OCI-LY1 (cell line): ENCODE results near the gene VSIG10.

Experiments
- H2AFZ ChIP-seq: fragments of 200-600 bp; sonication (generic), shearing (Covaris generic); 2 replicates; pipeline ENCODE4 v1.6.0; 2014; ENCODE audit warnings: antibody characterized with exemption, mild to moderate bottlenecking, low read length
- H3F3A ChIP-seq: fragments of 200-600 bp; sonication (generic), shearing (Covaris generic); 2 replicates; pipeline ENCODE4 v1.6.0; 2014; ENCODE audit warnings: mild to moderate bottlenecking, antibody characterized with exemption, low read length, moderate library complexity; ENCODE audit not compliant: insufficient read depth
- H3K27ac ChIP-seq: fragments of 200-600 bp; sonication (generic); 2 replicates; pipeline ENCODE4 v1.5.1; 2014; ENCODE audit warnings: low read length, mixed run types, mild to moderate bottlenecking, low read depth; ENCODE audit not compliant: poor library complexity, severe bottlenecking
- H3K27me3 ChIP-seq: fragments of 200-600 bp; sonication (generic); 2 replicates; pipeline ENCODE4 v1.6.0; 2014; ENCODE audit warnings: antibody characterized with exemption, mild to moderate bottlenecking, low read length, moderate library complexity; ENCODE audit not compliant: insufficient read depth
- H3K36me3 ChIP-seq: fragments of 200-600 bp; sonication (generic); 2 replicates; pipeline ENCODE4 v1.6.1; 2014; ENCODE audit warnings: mild to moderate bottlenecking, antibody characterized with exemption, low read length, moderate library complexity, mixed read lengths; ENCODE audit not compliant: insufficient read depth
- H3K4me1 ChIP-seq: fragments of 200-600 bp; sonication (generic); 2 replicates; pipeline ENCODE4 v1.5.1; 2014; ENCODE audit warnings: mild to moderate bottlenecking, low read length, moderate library complexity; ENCODE audit not compliant: insufficient read depth, severe bottlenecking
- H3K4me2 ChIP-seq: fragments of 200-600 bp; sonication (generic), shearing (Covaris generic); 2 replicates; pipeline ENCODE4 v1.6.1; 2014; ENCODE audit warnings: low read length
- H3K4me3 ChIP-seq: fragments of 200-600 bp; sonication (generic); 2 replicates; pipeline ENCODE4 v1.5.1; 2014; ENCODE audit warnings: low read length, low read depth, mild to moderate bottlenecking, mixed read lengths; ENCODE audit not compliant: poor library complexity, severe bottlenecking
- H3K79me2 ChIP-seq: fragments of 200-600 bp; shearing (Covaris generic); 2 replicates; pipeline ENCODE4 v1.6.1; 2016; ENCODE audit warnings: mixed run types, low read length, mixed read lengths; ENCODE audit not compliant: insufficient read depth
- H3K9ac ChIP-seq: fragments of 200-600 bp; sonication (generic), shearing (Covaris generic); 2 replicates; pipeline ENCODE4 v1.6.1; 2014; ENCODE audit warnings: mild to moderate bottlenecking, low read length, mixed read lengths
- H3K9me2 ChIP-seq: fragments of 200-600 bp; sonication (generic), shearing (Covaris generic); 2 replicates; pipeline ENCODE4 v1.6.1; 2014; ENCODE audit warnings: low read depth, mild to moderate bottlenecking, low read length, mixed read lengths
- H3K9me3 ChIP-seq: fragments of 200-600 bp; shearing (Covaris generic); 2 replicates; pipeline ENCODE4 v1.6.1; 2014; ENCODE audit warnings: low read length, mixed read lengths
- H4K20me1 ChIP-seq: fragments of 200-600 bp; sonication (generic), shearing (Covaris generic); 2 replicates; pipeline ENCODE4 v1.6.0; 2016; ENCODE audit warnings: mild to moderate bottlenecking, low read length; ENCODE audit not compliant: insufficient read depth
- CTCF ChIP-seq: fragments of 200-600 bp; sonication (generic), shearing (Covaris generic); IDR thresholded peaks from 2 replicates; pipeline ENCODE4 v1.5.1; 2017; ENCODE audit warnings: mild to moderate bottlenecking, antibody characterized with exemption, low read length, moderate library complexity, mixed read lengths
- EZH2 ChIP-seq: fragments of 200-600 bp; sonication (generic), shearing (Covaris generic); IDR thresholded peaks from 2 replicates; pipeline ENCODE4 v1.8.0; 2017; ENCODE audit warnings: borderline replicate concordance, mixed run types, mild to moderate bottlenecking, antibody characterized with exemption, low read length, moderate library complexity, mixed read lengths

Gene VSIG10

GRCh38 chr12:118140825-118141224, 37.0 kb upstream of the VSIG10 start:
- Histone ChIP-seq H3K36me3 (peaks cover 55% of the 10 kb centered on the region), H3K9me2 (no peaks in the 10 kb centered on the region), H3K27ac (no peak overlapping the region), H3K9ac (no peak overlapping the region), H3F3A (no peaks in the 10 kb centered on the region), H3K4me2 (no peak overlapping the region), H4K20me1 (no peaks in the 10 kb centered on the region), H3K27me3 (no peaks in the 10 kb centered on the region), H3K79me2 (peaks cover 12% of the 10 kb centered on the region; the same call in 1 of the 2 replicates), H2AFZ (no peak overlapping the region), H3K4me3 (no peak overlapping the region), H3K4me1 (peaks cover 11% of the 10 kb centered on the region), H3K9me3 (no peaks in the 10 kb centered on the region)
- no peak for TF ChIP-seq EZH2
- no peak for TF ChIP-seq CTCF

- H4K20me1 ChIP-seq = no peaks in the 10 kb centered on the region
- H3K4me3 ChIP-seq = peak overlapping the region; percentile 84
- peak overlapping the region; percentile 81 for H3K9ac ChIP-seq
- no peaks in the 10 kb centered on the region for H3F3A ChIP-seq
- no peaks in the 10 kb centered on the region for H3K9me2 ChIP-seq
- TF ChIP-seq EZH2 (no peak), CTCF (no peak)
- peaks cover 28% of the 10 kb centered on the region for H3K36me3 ChIP-seq
- no peaks in the 10 kb centered on the region for H3K9me3 ChIP-seq
- H3K27ac ChIP-seq = no peak overlapping the region
- no peaks in the 10 kb centered on the region for H3K27me3 ChIP-seq
- H3K4me2 ChIP-seq = peak overlapping the region; percentile 73
- peaks cover 36% of the 10 kb centered on the region for H3K4me1 ChIP-seq
- no peak overlapping the region for H2AFZ ChIP-seq
- H3K79me2 ChIP-seq = peaks cover 12% of the 10 kb centered on the region; the same call in 1 of the 2 replicates
Measured at GRCh38 chr12:118137148-118137678, 33.4 kb upstream of the VSIG10 start.

GRCh38 chr12:118136559-118137003, 32.8 kb upstream of the VSIG10 start:
- TF ChIP-seq EZH2 (no peak), CTCF (no peak)
- Histone ChIP-seq H3K36me3 (peaks cover 24% of the 10 kb centered on the region), H4K20me1 (no peaks in the 10 kb centered on the region), H3K9me3 (no peaks in the 10 kb centered on the region), H3K4me2 (peak overlapping the region; percentile 73), H3K4me1 (peaks cover 42% of the 10 kb centered on the region), H2AFZ (no peak overlapping the region), H3K4me3 (peak overlapping the region; percentile 84), H3K27me3 (no peaks in the 10 kb centered on the region), H3K27ac (peak overlapping the region; percentile 9), H3K9ac (peak overlapping the region; percentile 81), H3F3A (no peaks in the 10 kb centered on the region), H3K9me2 (no peaks in the 10 kb centered on the region), H3K79me2 (peaks cover 12% of the 10 kb centered on the region; the same call in 1 of the 2 replicates)
